ENCODE results near the gene NT5DC2. TPM values are rescaled to one million over a fixed set of nuclear protein-coding genes. Genes with fewer than 3 reads are reported as not detected.

NT5DC2 gene
- total RNA-seq, 3 donors from 2014 or later (not counting 1 experiment from before 2014, with no cell fraction given): 2.2 to 10.7 (median 2.2) TPM

GRCh38 chr3:52531860-52532516 is 1.7 kb downstream of the NT5DC2 start:
- 90% methylated on average over 14 of the region's 14 CpGs for WGBS (ENCODE audit: insufficient coverage)
- Mint-ChIP-seq H3K36me3 (no peaks in the 10 kb centered on the region), H3K4me3 (peak overlapping the region; percentile 85), H3K4me1 (peaks cover 17 to 27% of the 10 kb centered on the region in 2 donors), H3K27ac (peak overlapping the region in 1 of 2 donors; percentile 75), H3K9me3 (no peaks in the 10 kb centered on the region), H3K27me3 (ENCODE audit: low read depth in 2 of 2) (no peaks in the 10 kb centered on the region)
- no peak overlapping the region for H3K27ac ChIP-seq (ENCODE audit: low read length)
- peak in 1 of 2 donors; percentile 13 for DNase-seq
- H3K9me3 ChIP-seq (ENCODE audit: control insufficient read depth, insufficient read depth, low read length): no peaks in the 10 kb centered on the region
- H3K36me3 ChIP-seq (ENCODE audit: control insufficient read depth, insufficient read depth, low read length): no peaks in the 10 kb centered on the region
- intact Hi-C loops (cut with micrococcal nuclease): no loop called here
- no peak for TF ChIP-seq CTCF (IDR thresholded peaks at IDR 0.05)
- H3K27me3 ChIP-seq (ENCODE audit: control insufficient read depth, insufficient read depth, low read length): no peaks in the 10 kb centered on the region
- H3K4me1 ChIP-seq (ENCODE audit: control insufficient read depth, insufficient read depth, low read length): peaks cover 25% of the 10 kb centered on the region
- H3K4me3 ChIP-seq (ENCODE audit: low read length): no peak overlapping the region
- ATAC-seq: no peak

GRCh38 chr3:52530918-52531826 is 2.5 kb downstream of the NT5DC2 start:
- intact Hi-C loops (cut with micrococcal nuclease): no loop called here

DNA sequence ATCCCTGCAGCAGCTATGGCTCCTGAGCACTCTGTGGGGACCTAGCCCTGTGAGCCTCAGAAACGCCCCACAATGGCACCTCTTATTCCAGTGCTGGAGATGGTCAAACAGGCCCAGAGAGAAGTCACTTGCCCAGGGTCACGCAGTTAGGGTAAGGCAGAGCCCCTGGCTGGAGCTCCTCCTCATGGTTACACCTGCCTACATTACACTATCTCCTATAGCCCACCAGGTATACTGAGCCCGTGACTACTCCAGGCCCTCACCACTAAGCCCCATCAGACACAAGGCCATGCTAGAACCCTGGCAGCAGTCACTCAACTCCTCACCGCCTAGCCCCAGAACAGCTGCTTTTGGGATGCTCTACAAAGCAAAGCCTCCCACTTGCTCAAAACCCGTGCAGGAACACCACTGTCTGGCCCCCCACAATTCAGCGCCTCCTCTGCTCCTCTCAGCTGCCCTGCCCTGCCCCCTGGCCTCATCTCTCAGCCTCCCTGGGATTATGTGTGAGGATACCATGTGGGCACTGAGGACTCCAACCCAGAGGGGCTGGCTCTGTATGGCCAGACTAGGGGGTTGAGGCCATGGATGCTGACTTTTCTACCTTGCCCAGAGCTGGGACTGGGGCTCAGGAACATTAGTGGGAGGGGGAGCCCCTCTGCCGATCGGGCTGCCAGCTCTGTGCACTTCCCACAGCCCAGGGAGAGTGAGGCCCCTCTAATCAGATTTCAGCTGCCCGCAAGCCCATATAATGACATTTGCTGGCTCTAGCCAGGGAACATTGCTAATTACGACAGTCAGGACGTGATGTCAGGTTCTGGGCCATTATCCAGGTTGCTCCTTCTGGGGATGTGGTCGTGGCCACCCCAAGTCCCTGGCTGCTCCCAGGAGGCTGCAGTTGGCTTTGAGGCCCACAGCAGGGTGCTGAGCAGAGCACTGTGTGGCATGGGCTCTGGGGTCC is 4.0 kb downstream of the NT5DC2 start:
- no peak overlapping the region for H3K27ac ChIP-seq (ENCODE audit: low read length)
- no peak for DNase-seq
- WGBS (ENCODE audit: insufficient coverage): 91% methylated on average over 12 of the region's 12 CpGs

More at GRCh38 chr3:52530918-52531826, 2.5 kb downstream of the NT5DC2 start:
- no peaks in the 10 kb centered on the region for H3K27me3 Mint-ChIP-seq (ENCODE audit: low read depth in 2 of 2)
- H3K36me3 Mint-ChIP-seq: no peaks in the 10 kb centered on the region
- ATAC-seq: no peak
- peaks cover 22% of the 10 kb centered on the region for H3K4me1 ChIP-seq (ENCODE audit: control insufficient read depth, insufficient read depth, low read length)
- H3K4me3 Mint-ChIP-seq: no peak overlapping the region
- no peak overlapping the region for H3K27ac Mint-ChIP-seq
- no peaks in the 10 kb centered on the region for H3K36me3 ChIP-seq (ENCODE audit: control insufficient read depth, insufficient read depth, low read length)
- H3K27me3 ChIP-seq (ENCODE audit: control insufficient read depth, insufficient read depth, low read length): no peaks in the 10 kb centered on the region
- no peak for TF ChIP-seq CTCF (IDR thresholded peaks at IDR 0.05)
- peak in 1 of 2 donors; percentile 11 for DNase-seq
- 87% methylated on average over 10 of the region's 10 CpGs for WGBS (ENCODE audit: insufficient coverage)
- no peak overlapping the region for H3K4me3 ChIP-seq (ENCODE audit: low read length)
- no peaks in the 10 kb centered on the region for H3K9me3 Mint-ChIP-seq
- peaks cover 9 to 19% of the 10 kb centered on the region in 2 donors for H3K4me1 Mint-ChIP-seq
- no peaks in the 10 kb centered on the region for H3K9me3 ChIP-seq (ENCODE audit: control insufficient read depth, insufficient read depth, low read length)
- no peak overlapping the region for H3K27ac ChIP-seq (ENCODE audit: low read length)

More for the DNA sequence above, 4.0 kb downstream of the NT5DC2 start:
- no peaks in the 10 kb centered on the region for H3K36me3 ChIP-seq (ENCODE audit: control insufficient read depth, insufficient read depth, low read length)
- peaks cover 18% of the 10 kb centered on the region for H3K4me1 ChIP-seq (ENCODE audit: control insufficient read depth, insufficient read depth, low read length)
- Mint-ChIP-seq H3K27me3 (ENCODE audit: low read depth in 2 of 2) (no peaks in the 10 kb centered on the region), H3K4me3 (no peak overlapping the region), H3K4me1 (peaks cover 4 to 14% of the 10 kb centered on the region in 2 donors), H3K9me3 (no peaks in the 10 kb centered on the region), H3K27ac (no peak overlapping the region), H3K36me3 (no peaks in the 10 kb centered on the region)
- TF ChIP-seq CTCF (IDR thresholded peaks at IDR 0.05): no peak
- H3K4me3 ChIP-seq (ENCODE audit: low read length): no peak overlapping the region
- intact Hi-C loops (cut with micrococcal nuclease): no loop called here
- no peaks in the 10 kb centered on the region for H3K9me3 ChIP-seq (ENCODE audit: control insufficient read depth, insufficient read depth, low read length)
- no peak for ATAC-seq
- H3K27me3 ChIP-seq (ENCODE audit: control insufficient read depth, insufficient read depth, low read length): no peaks in the 10 kb centered on the region
